DND-41 (cell line): ENCODE results near the gene HDGFL3.
"Not testable (repeated sequence)": the region's sequence is repeated elsewhere in the genome, so short reads cannot be mapped to it uniquely, and the experiment has no call there.

Experiments
- ATAC-seq: fragments of 200-7000 bp; cut with Tn5 transposase; 3 replicates; pipeline ENCODE4 v1.9.1; 2021; ENCODE audit warnings: low read depth; ENCODE audit not compliant: insufficient read depth
- DNase-seq: peaks from one replicate; pipeline ENCODE4 v3.0.0-alpha.2; 2020
- H2AFZ ChIP-seq: 2 replicates; pipeline ENCODE4 v1.6.0; 2012; ENCODE audit warnings: low read depth, low read length
- H3K27ac ChIP-seq: 2 replicates; pipeline ENCODE4 v1.5.1; 2012; ENCODE audit warnings: low read length, inconsistent platforms
- H3K27me3 ChIP-seq: fragments of 200-600 bp; sonication (generic); 2 replicates; pipeline ENCODE4 v1.6.0; 2012; ENCODE audit warnings: low read length, mild to moderate bottlenecking, inconsistent platforms; ENCODE audit not compliant: insufficient read depth, poor library complexity
- H3K36me3 ChIP-seq: 2 replicates; pipeline ENCODE4 v1.5.1; 2012; ENCODE audit warnings: low read length, inconsistent platforms; ENCODE audit not compliant: insufficient read depth
- H3K4me1 ChIP-seq: 2 replicates; pipeline ENCODE4 v1.5.1; 2012; ENCODE audit warnings: mild to moderate bottlenecking, low read length; ENCODE audit not compliant: insufficient read depth
- H3K4me2 ChIP-seq: 2 replicates; pipeline ENCODE4 v1.6.0; 2012; ENCODE audit warnings: mild to moderate bottlenecking, moderate library complexity, low read length, inconsistent platforms; ENCODE audit not compliant: insufficient read depth
- H3K4me3 ChIP-seq, 2 experiments: fragments of 200-600 bp in 1 of 2; shearing (Covaris generic) in 1 of 2; 2 replicates each; pipeline ENCODE4 v1.5.1; 2012 to 2016; ENCODE audit warnings: inconsistent platforms in 2 of 2, low read length in 2 of 2, mild to moderate bottlenecking in 2 of 2, low read depth in 1 of 2, moderate library complexity in 1 of 2
- H3K79me2 ChIP-seq: 2 replicates; pipeline ENCODE4 v1.6.0; 2012; ENCODE audit warnings: low read length, inconsistent platforms; ENCODE audit not compliant: insufficient read depth
- H3K9ac ChIP-seq: 2 replicates; pipeline ENCODE4 v1.6.0; 2012; ENCODE audit warnings: low read depth, mild to moderate bottlenecking, inconsistent platforms, low read length, moderate library complexity
- H3K9me3 ChIP-seq: 2 replicates; pipeline ENCODE4 v1.5.1; 2012; ENCODE audit warnings: low read length, moderate library complexity, mild to moderate bottlenecking, inconsistent platforms; ENCODE audit not compliant: insufficient read depth, severe bottlenecking
- H4K20me1 ChIP-seq: 2 replicates; pipeline ENCODE4 v1.6.0; 2012; ENCODE audit warnings: low read length; ENCODE audit not compliant: insufficient read depth
- CTCF ChIP-seq: IDR thresholded peaks from 2 replicates; pipeline ENCODE4 v1.5.1; 2012; ENCODE audit warnings: borderline replicate concordance, low read length, moderate library complexity, mild to moderate bottlenecking; ENCODE audit not compliant: poor library complexity, severe bottlenecking; ENCODE audit errors: extremely low read depth
- EZH2 ChIP-seq: IDR thresholded peaks from 3 replicates; pipeline ENCODE4 v1.6.1; 2012; ENCODE audit warnings: borderline replicate concordance, low read depth, mild to moderate bottlenecking, moderate library complexity, low read length, inconsistent platforms; ENCODE audit not compliant: severe bottlenecking

The HDGFL3 gene

GRCh38 chr15:83144771-83145170 is 62.9 kb downstream of the HDGFL3 start:
- TF ChIP-seq CTCF (no peak), EZH2 (no peak)
- peaks cover 28% of the 10 kb centered on the region for H3K36me3 ChIP-seq
- no peak for ATAC-seq
- H3K27me3 ChIP-seq = no peaks in the 10 kb centered on the region
- H4K20me1 ChIP-seq = no peaks in the 10 kb centered on the region
- H3K4me1 ChIP-seq = no peaks in the 10 kb centered on the region
- H3K9me3 ChIP-seq = no peaks in the 10 kb centered on the region
- no peak overlapping the region for H3K4me2 ChIP-seq
- H3K4me3 ChIP-seq = no peak overlapping the region
- H3K79me2 ChIP-seq = no peaks in the 10 kb centered on the region
- H2AFZ ChIP-seq = no peak overlapping the region
- DNase-seq = no peak
- H3K9ac ChIP-seq = no peak overlapping the region
- no peak overlapping the region for H3K27ac ChIP-seq

GRCh38 chr15:83142151-83142550 is 65.5 kb downstream of the HDGFL3 start:
- H4K20me1 ChIP-seq, H3K4me3 ChIP-seq, ATAC-seq, H3K79me2 ChIP-seq, H3K4me1 ChIP-seq, DNase-seq, H3K4me2 ChIP-seq, H3K27me3 ChIP-seq, H2AFZ ChIP-seq, H3K27ac ChIP-seq, H3K9me3 ChIP-seq, H3K9ac ChIP-seq: not testable (repeated sequence)
- H3K36me3 ChIP-seq = peaks cover 23% of the 10 kb centered on the region; the same call in 1 of the 2 replicates

GRCh38 chr15:83132861-83133523 is 74.6 kb downstream of the HDGFL3 start:
- Histone ChIP-seq H3K27me3 (no peaks in the 10 kb centered on the region), H2AFZ (no peak overlapping the region), H3K27ac (no peak overlapping the region), H3K4me3 (no peak overlapping the region), H3K36me3 (peaks cover 15% of the 10 kb centered on the region; the same call in 1 of the 2 replicates), H3K4me1 (no peaks in the 10 kb centered on the region), H3K4me2 (no peak overlapping the region), H4K20me1 (no peaks in the 10 kb centered on the region), H3K9me3 (no peaks in the 10 kb centered on the region), H3K9ac (no peak overlapping the region), H3K79me2 (no peaks in the 10 kb centered on the region)
- no peak for DNase-seq
- no peak for TF ChIP-seq CTCF
- no peak for TF ChIP-seq EZH2
- no peak for ATAC-seq

GRCh38 chr15:83129791-83130190 is 77.8 kb downstream of the HDGFL3 start:
- Histone ChIP-seq H3K9me3 (no peaks in the 10 kb centered on the region), H3K27ac (no peak overlapping the region), H2AFZ (no peak overlapping the region), H3K36me3 (peaks cover 5% of the 10 kb centered on the region; the same call in 1 of the 2 replicates), H3K79me2 (no peaks in the 10 kb centered on the region), H3K9ac (no peak overlapping the region), H3K4me2 (no peak overlapping the region), H3K4me1 (no peaks in the 10 kb centered on the region), H3K27me3 (no peaks in the 10 kb centered on the region), H4K20me1 (no peaks in the 10 kb centered on the region), H3K4me3 (no peak overlapping the region)
- DNase-seq (no peak), ATAC-seq (no peak)
- TF ChIP-seq EZH2 (no peak), CTCF (no peak)
